Endothelial cell of umbilical vein (primary cell): Measurements from ENCODE around the gene CFAP97D1. TPM values are rescaled to one million over a fixed set of nuclear protein-coding genes. Genes with fewer than 3 reads are reported as not detected.
"Not testable (repeated sequence)": the region's sequence is repeated elsewhere in the genome, so short reads cannot be mapped to it uniquely, and the experiment has no call there.

Source experiments
- BruUV-seq: library from RNA; stranded (reverse); fragments of 400-500 nt; replicated peaks from 2 replicates; lab custom pipeline; 2021; lab: Mats Ljungman, UMichigan
- CTCF ChIA-PET: fragments of 300-600, 350-600 bp; sonication (Branson Sonifier 250); formaldehyde crosslinking; loops from one replicate; lab custom pipeline; 2021; ENCODE audit warnings: antibody characterized with exemption, inconsistent platforms; lab: Charles Lee
- POLR2A ChIA-PET: fragments of 300-600, 350-600 bp; sonication (Branson Sonifier 250); formaldehyde crosslinking; loops from one replicate; lab custom pipeline; 2021; ENCODE audit warnings: antibody characterized with exemption, inconsistent platforms; lab: Charles Lee
- DNase-seq: peaks from one replicate; pipeline ENCODE4 v3.0.0-alpha.2; 2011; ENCODE audit warnings: low read depth, low spot score
- FAIRE-seq: peaks from 2 replicates; lab custom pipeline; 2011; peaks lifted over from hg19 to GRCh38; lab: Jason Lieb, UNC
- H2AFZ ChIP-seq: 2 replicates; pipeline ENCODE4 v1.6.0; 2012; ENCODE audit warnings: low read depth, low read length, control low read depth, inconsistent platforms
- H3K27ac ChIP-seq: 2 replicates; pipeline ENCODE4 v1.5.1; 2011; ENCODE audit warnings: low read depth, mild to moderate bottlenecking, control low read depth, low read length, moderate library complexity; ENCODE audit not compliant: insufficient read depth
- H3K27me3 ChIP-seq, 2 experiments: 2 replicates each; pipeline versions ENCODE4 v1.6.0 to v1.6.1; 2011; ENCODE audit warnings: low read length in 2 of 2, mixed read lengths in 1 of 2; ENCODE audit not compliant: control insufficient read depth in 2 of 2, insufficient read depth in 2 of 2
- H3K36me3 ChIP-seq, 2 experiments: 2 replicates in 1 of 2; 3 replicates in 1 of 2; pipeline ENCODE4 v1.5.1; 2011; ENCODE audit warnings: low read length in 2 of 2, mild to moderate bottlenecking in 1 of 2, moderate library complexity in 1 of 2; ENCODE audit not compliant: control insufficient read depth in 2 of 2, insufficient read depth in 2 of 2; ENCODE audit errors: extremely low read depth in 1 of 2
- H3K4me1 ChIP-seq: 3 replicates; pipeline ENCODE4 v1.5.1; 2011; ENCODE audit warnings: mild to moderate bottlenecking, low read length; ENCODE audit not compliant: control insufficient read depth, insufficient read depth; ENCODE audit errors: extremely low read depth
- H3K4me2 ChIP-seq: 2 replicates; pipeline ENCODE4 v1.6.1; 2011; ENCODE audit warnings: low read length, control low read depth, mixed read lengths; ENCODE audit not compliant: insufficient read depth
- H3K4me3 ChIP-seq, 3 experiments: fragments of 200-600 bp in 1 of 3; sonication (generic), shearing (Covaris generic) in 1 of 3; replicated peaks in 1 of 3; 2 replicates each; pipeline ENCODE4 v1.5.1; 2011 to 2016; ENCODE audit warnings: control low read depth in 3 of 3, low read length in 3 of 3, mild to moderate bottlenecking in 2 of 3, inconsistent platforms in 1 of 3, low read depth in 1 of 3, moderate library complexity in 1 of 3; ENCODE audit not compliant: insufficient read depth in 1 of 3
- H3K79me2 ChIP-seq: 2 replicates; pipeline ENCODE4 v1.6.0; 2012; ENCODE audit warnings: low read length, inconsistent platforms; ENCODE audit not compliant: control insufficient read depth, insufficient read depth
- H3K9ac ChIP-seq: replicated peaks from 2 replicates; pipeline ENCODE3; 2011; ENCODE audit warnings: low read length, control low read depth; ENCODE audit not compliant: insufficient read depth; ENCODE audit errors: extremely low read depth
- H3K9me1 ChIP-seq: replicated peaks from 3 replicates; pipeline ENCODE4 v1.6.0; 2011; ENCODE audit warnings: mild to moderate bottlenecking, low read length; ENCODE audit not compliant: control insufficient read depth, insufficient read depth; ENCODE audit errors: extremely low read depth
- H3K9me3 ChIP-seq: replicated peaks from 2 replicates; pipeline ENCODE4 v1.5.1; 2012; ENCODE audit warnings: low read length, inconsistent platforms; ENCODE audit not compliant: control insufficient read depth, insufficient read depth
- H4K20me1 ChIP-seq: replicated peaks from 2 replicates; pipeline ENCODE3; 2011; ENCODE audit warnings: mild to moderate bottlenecking, low read length; ENCODE audit not compliant: control insufficient read depth, insufficient read depth; ENCODE audit errors: extremely low read depth
- dilution Hi-C: fragments of 300-500 bp; cut with MboI; formaldehyde crosslinking; loops from one replicate; pipeline ENCODE4 v1.15.0; 2019; ENCODE audit warnings: low sequenced_read_pairs; ENCODE audit not compliant: extremely low pct_ligation_motif_present
- intact Hi-C: fragments of 100-400 bp; cut with micrococcal nuclease; formaldehyde crosslinking; loops from one replicate; pipeline ENCODE4 v1.10.0; 2022
- polyA plus RNA-seq, 4 experiments: library from polyadenylated mRNA; depleted of rRNA in 3 of 4; stranded (reverse) in 3 of 4; unstranded in 1 of 4; fragments of >200 nt; gene quantifications; 2 replicates each; pipeline versions ENCODE4 v1.2.1 to v1.2.3, GENCODE V29; 2011 to 2012; ENCODE audit warnings: missing spikeins in 1 of 4
- total RNA-seq: library from RNA; stranded (reverse); gene quantifications from 2 replicates; pipeline ENCODE4 v1.2.3, GENCODE V29; 2021

The CFAP97D1 gene
- total and polyA plus RNA-seq, 2 donors (not counting 3 experiments of a cell fraction or from before 2014, with no cell fraction given) = not detected

DNA sequence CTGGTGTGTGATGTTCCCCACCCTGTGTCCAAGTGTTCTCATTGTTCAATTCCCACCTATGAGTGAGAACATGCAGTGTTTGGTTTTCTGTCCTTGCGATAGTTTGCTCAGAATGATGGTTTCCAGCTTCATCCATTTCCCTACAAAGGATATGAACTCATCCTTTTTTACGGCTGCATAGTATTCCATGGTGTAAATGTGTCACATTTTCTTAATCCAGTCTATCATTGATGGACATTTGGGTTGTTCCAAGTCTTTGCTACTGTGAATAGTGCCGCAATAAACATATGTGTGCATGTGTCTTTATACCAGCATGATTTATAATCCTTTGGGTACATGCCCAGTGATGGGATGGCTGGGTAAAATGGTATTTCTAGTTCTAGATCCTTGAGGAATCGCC is 12.4 kb downstream of the CFAP97D1 start:
- H3K4me2 ChIP-seq, FAIRE-seq, CTCF ChIA-PET, H3K9me3 ChIP-seq, H3K27me3 ChIP-seq, H3K9me1 ChIP-seq, DNase-seq, H3K36me3 ChIP-seq, BruUV-seq, H3K79me2 ChIP-seq, POLR2A ChIA-PET, H2AFZ ChIP-seq, H3K27ac ChIP-seq, H3K4me1 ChIP-seq, dilution Hi-C loops, intact Hi-C loops, H3K4me3 ChIP-seq, H3K9ac ChIP-seq, H4K20me1 ChIP-seq: not testable (repeated sequence)

DNA sequence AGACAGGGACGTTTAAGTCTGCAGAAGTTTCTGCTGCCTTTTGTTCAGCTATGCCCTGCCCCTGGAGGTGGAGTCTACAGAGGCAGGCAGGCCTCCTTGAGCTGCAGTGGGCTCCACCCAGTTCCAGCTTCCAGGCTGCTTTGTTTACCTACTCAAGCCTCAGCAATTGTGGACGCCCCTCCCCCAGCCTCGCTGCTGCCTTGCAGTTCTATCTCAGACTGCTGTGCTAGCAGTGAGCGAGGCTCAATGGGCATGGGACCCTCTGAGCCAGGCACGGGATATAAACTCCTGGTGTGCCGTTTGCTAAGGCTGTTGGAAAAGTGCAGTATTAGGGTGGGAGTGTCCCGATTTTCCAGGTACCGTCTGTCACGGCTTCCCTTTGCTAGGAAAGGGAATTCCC is 17.8 kb downstream of the CFAP97D1 start:
- H3K9me3 ChIP-seq, H3K9me1 ChIP-seq, dilution Hi-C loops, DNase-seq, intact Hi-C loops, H3K27ac ChIP-seq, H3K79me2 ChIP-seq, H3K9ac ChIP-seq, H3K4me2 ChIP-seq, H3K36me3 ChIP-seq, H3K4me1 ChIP-seq, H3K4me3 ChIP-seq, BruUV-seq, H3K27me3 ChIP-seq, H4K20me1 ChIP-seq, H2AFZ ChIP-seq, FAIRE-seq: not testable (repeated sequence)
- ChIA-PET CTCF (interaction anchor here (1.3 to 1.4 kb wide), 2 partner anchors 31 to 48 kb away, joined by 3 to 4 read pairs; no protein-coding TSS in a partner anchor), POLR2A (interaction anchor here (0.6 kb wide), 1 partner anchor 44 kb away, joined by 7 read pairs; no protein-coding TSS in a partner anchor)
